ENCODE data around the gene PORCN. TPM values are rescaled to one million over a fixed set of nuclear protein-coding genes. Genes with fewer than 3 reads are reported as not detected.

PORCN gene
- total and polyA plus RNA-seq, 9 of the 15 experiments (the other 6 are each of a cell fraction or from before 2014, with no cell fraction given) = 0.34 to 5.1 (median 2.8) TPM

DNA sequence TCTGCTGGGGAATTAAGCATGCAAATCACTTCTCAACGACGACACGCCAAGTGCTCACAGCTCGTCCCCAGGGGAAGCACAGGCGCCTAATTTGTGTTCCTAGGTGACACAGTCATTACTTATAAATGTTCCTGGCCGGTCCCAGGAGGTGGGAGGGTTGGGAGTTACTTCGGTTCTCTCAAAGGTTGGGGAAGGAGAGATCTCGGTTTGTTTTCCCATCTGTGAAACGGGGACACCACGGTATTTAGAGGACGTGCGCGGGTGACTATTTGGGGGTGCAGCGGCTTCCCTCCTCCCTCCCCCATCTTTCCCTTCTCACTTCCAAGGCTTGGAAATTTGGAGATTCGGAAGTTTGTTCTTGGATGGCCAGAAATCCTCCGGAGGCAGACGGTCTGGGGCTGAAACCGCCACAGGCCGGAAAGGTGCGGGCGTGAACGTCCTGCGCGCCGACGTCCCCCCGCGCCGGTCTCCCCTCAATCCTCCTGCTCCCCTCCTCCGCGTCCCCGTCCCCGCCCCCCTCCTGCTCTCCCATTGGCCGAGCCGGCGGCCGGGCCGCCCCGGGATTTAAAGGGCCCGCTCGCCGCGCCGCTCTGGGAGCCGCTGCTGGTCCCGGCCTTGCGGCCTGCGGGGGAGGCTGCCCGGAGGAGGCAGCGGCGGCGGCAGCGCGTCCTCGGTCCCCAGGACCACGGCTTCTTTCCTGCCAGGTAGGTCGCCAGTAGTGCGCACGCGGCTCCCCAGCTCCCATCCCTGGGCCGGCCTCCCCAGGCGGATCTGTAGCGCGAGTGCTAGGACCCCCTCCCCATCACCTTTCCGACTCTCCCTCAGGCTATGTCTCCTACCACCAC, at the start of gene PORCN (continued):
- TF ChIP-seq RBBP5 (IDR thresholded peaks at IDR 0.05; ENCODE audit: borderline replicate concordance, insufficient read depth, low read length, poor library complexity, severe bottlenecking) (peak; percentile 46), HNRNPH1 (optimal IDR thresholded peaks at IDR 0.05; ENCODE audit: low read depth, low read length) (no peak), TRIM24 (IDR thresholded peaks at IDR 0.05) (peak in 1 of 2 experiments; percentile 41; a peak in 1 of 4 replicates), ZNF695 (CRISPR knock-in tag; IDR thresholded peaks at IDR 0.05) (no peak), FOSL1 (tag; conservative IDR thresholded peaks at IDR 0.05) (0 out of 2 replicates have a peak, but pooled peaks have one; percentile 17), ZBTB2 (IDR thresholded peaks at IDR 0.05) (peak; percentile 53; the same call in 1 of the 2 replicates), ZNF583 (CRISPR knock-in tag; IDR thresholded peaks at IDR 0.05) (no peak), HMGN3 (IDR thresholded peaks at IDR 0.05; ENCODE audit: borderline replicate concordance, extremely low read depth, insufficient read length, low read depth, low read length) (peak; percentile 51), SUPT5H (IDR thresholded peaks at IDR 0.05) (peak; percentile 65), KDM1A (IDR thresholded peaks at IDR 0.05) (0 out of 4 replicates have a peak, but pooled peaks of 1 of the 2 experiments have one; percentile 3), SP1 (CRISPR knock-in tag; IDR thresholded peaks at IDR 0.05) (0 out of 2 replicates have a peak, but pooled peaks have one; percentile 41), NFYB (IDR thresholded peaks at IDR 0.05; ENCODE audit: extremely low read depth, insufficient read length) (no peak), EP400 (IDR thresholded peaks at IDR 0.05) (peak; percentile 35; the same call in 1 of the 2 replicates), NBN (IDR thresholded peaks at IDR 0.05; ENCODE audit: low read depth) (peak; percentile 67; the same call in 1 of the 2 replicates), POLR2B (IDR thresholded peaks at IDR 0.05; ENCODE audit: low read depth, partially characterized antibody) (peak; percentile 41), ETV1 (tag; conservative IDR thresholded peaks at IDR 0.05; ENCODE audit: low read depth) (0 out of 2 replicates have a peak, but pooled peaks have one; percentile 16)
- TF ChIP-seq, protein P1, sequence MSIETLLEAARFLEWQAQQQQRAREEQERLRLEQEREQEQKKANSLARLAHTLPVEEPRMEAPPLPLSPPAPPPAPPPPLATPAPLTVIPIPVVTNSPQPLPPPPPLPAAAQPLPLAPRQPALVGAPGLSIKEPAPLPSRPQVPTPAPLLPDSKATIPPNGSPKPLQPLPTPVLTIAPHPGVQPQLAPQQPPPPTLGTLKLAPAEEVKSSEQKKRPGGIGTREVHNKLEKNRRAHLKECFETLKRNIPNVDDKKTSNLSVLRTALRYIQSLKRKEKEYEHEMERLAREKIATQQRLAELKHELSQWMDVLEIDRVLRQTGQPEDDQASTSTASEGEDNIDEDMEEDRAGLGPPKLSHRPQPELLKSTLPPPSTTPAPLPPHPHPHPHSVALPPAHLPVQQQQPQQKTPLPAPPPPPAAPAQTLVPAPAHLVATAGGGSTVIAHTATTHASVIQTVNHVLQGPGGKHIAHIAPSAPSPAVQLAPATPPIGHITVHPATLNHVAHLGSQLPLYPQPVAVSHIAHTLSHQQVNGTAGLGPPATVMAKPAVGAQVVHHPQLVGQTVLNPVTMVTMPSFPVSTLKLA (conservative IDR thresholded peaks at IDR 0.05) = peak in 1 of 2 experiments; percentile 48; a peak in 1 of 4 replicates
- TF ChIP-seq, protein P2, sequence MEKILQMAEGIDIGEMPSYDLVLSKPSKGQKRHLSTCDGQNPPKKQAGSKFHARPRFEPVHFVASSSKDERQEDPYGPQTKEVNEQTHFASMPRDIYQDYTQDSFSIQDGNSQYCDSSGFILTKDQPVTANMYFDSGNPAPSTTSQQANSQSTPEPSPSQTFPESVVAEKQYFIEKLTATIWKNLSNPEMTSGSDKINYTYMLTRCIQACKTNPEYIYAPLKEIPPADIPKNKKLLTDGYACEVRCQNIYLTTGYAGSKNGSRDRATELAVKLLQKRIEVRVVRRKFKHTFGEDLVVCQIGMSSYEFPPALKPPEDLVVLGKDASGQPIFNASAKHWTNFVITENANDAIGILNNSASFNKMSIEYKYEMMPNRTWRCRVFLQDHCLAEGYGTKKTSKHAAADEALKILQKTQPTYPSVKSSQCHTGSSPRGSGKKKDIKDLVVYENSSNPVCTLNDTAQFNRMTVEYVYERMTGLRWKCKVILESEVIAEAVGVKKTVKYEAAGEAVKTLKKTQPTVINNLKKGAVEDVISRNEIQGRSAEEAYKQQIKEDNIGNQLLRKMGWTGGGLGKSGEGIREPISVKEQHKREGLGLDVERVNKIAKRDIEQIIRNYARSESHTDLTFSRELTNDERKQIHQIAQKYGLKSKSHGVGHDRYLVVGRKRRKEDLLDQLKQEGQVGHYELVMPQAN (IDR thresholded peaks at IDR 0.05; ENCODE audit: borderline replicate concordance) = 0 out of 2 replicates have a peak, but pooled peaks have one; percentile 20
- TF ChIP-seq, protein P3, sequence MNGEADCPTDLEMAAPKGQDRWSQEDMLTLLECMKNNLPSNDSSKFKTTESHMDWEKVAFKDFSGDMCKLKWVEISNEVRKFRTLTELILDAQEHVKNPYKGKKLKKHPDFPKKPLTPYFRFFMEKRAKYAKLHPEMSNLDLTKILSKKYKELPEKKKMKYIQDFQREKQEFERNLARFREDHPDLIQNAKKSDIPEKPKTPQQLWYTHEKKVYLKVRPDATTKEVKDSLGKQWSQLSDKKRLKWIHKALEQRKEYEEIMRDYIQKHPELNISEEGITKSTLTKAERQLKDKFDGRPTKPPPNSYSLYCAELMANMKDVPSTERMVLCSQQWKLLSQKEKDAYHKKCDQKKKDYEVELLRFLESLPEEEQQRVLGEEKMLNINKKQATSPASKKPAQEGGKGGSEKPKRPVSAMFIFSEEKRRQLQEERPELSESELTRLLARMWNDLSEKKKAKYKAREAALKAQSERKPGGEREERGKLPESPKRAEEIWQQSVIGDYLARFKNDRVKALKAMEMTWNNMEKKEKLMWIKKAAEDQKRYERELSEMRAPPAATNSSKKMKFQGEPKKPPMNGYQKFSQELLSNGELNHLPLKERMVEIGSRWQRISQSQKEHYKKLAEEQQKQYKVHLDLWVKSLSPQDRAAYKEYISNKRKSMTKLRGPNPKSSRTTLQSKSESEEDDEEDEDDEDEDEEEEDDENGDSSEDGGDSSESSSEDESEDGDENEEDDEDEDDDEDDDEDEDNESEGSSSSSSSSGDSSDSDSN (IDR thresholded peaks at IDR 0.05; ENCODE audit: borderline replicate concordance in 1 of 2, low read depth in 2 of 2, low read length in 2 of 2) = peak in 1 of 2 experiments; percentile 40; a peak in 1 of 4 replicates
